ENCODE data around the gene PTPRK.
A peak's percentile ranks its signal among the peaks of the same experiment; 100 is the strongest.

Gene PTPRK

GRCh38 chr6:128246472-128247260 lies 273.7 kb downstream of the PTPRK start:
- DNase-seq (ENCODE audit: low read depth): no peak

GRCh38 chr6:128244751-128245405 lies 275.5 kb downstream of the PTPRK start:
- DNase-seq (ENCODE audit: low read depth): peak; percentile 48

GRCh38 chr6:128242765-128243403 lies 277.5 kb downstream of the PTPRK start:
- DNase-seq (ENCODE audit: low read depth): peak; percentile 82

- DNase-seq (ENCODE audit: low read depth): no peak
Measured at GRCh38 chr6:128241216-128241615, 279.2 kb downstream of the PTPRK start.

- DNase-seq (ENCODE audit: low read depth): no peak
Measured at GRCh38 chr6:128240024-128240428, 280.4 kb downstream of the PTPRK start.

GRCh38 chr6:128239146-128239545 lies 281.3 kb downstream of the PTPRK start:
- DNase-seq (ENCODE audit: low read depth): no peak

GRCh38 chr6:128238225-128238624 lies 282.2 kb downstream of the PTPRK start:
- DNase-seq (ENCODE audit: low read depth): no peak

GRCh38 chr6:128235556-128235955 lies 284.8 kb downstream of the PTPRK start:
- no peak for DNase-seq (ENCODE audit: low read depth)

- no peak for DNase-seq (ENCODE audit: low read depth)
Measured at GRCh38 chr6:128233531-128233930, 286.9 kb downstream of the PTPRK start.

- no peak for DNase-seq (ENCODE audit: low read depth)
Measured at GRCh38 chr6:128230267-128230989, 290.0 kb downstream of the PTPRK start.

- no peak for DNase-seq (ENCODE audit: low read depth)
Measured at GRCh38 chr6:128225612-128226011, 294.8 kb downstream of the PTPRK start.

GRCh38 chr6:128216917-128217316 lies 303.5 kb downstream of the PTPRK start:
- no peak for DNase-seq (ENCODE audit: low read depth)

- DNase-seq (ENCODE audit: low read depth): peak; percentile 88
Measured at GRCh38 chr6:128209771-128210170, 310.6 kb downstream of the PTPRK start.

GRCh38 chr6:128208851-128209580 lies 311.4 kb downstream of the PTPRK start:
- peak; percentile 70 for DNase-seq (ENCODE audit: low read depth)

GRCh38 chr6:128208078-128208477 lies 312.3 kb downstream of the PTPRK start:
- DNase-seq (ENCODE audit: low read depth): peak; percentile 48

- DNase-seq (ENCODE audit: low read depth): no peak
Measured at GRCh38 chr6:128206610-128207426, 313.6 kb downstream of the PTPRK start.

GRCh38 chr6:128204616-128205015 lies 315.8 kb downstream of the PTPRK start:
- peak; percentile 83 for DNase-seq (ENCODE audit: low read depth)

GRCh38 chr6:128202169-128202765 lies 318.1 kb downstream of the PTPRK start:
- no peak for DNase-seq (ENCODE audit: low read depth)

- no peak for DNase-seq (ENCODE audit: low read depth)
Measured at GRCh38 chr6:128200789-128201188, 319.6 kb downstream of the PTPRK start.

GRCh38 chr6:128199461-128199860 lies 320.9 kb downstream of the PTPRK start:
- DNase-seq (ENCODE audit: low read depth): no peak
